DOHH2 (cell line): ENCODE data around the gene METTL25.
A peak's percentile ranks its signal among the peaks of the same experiment; 100 is the strongest.
"Not testable (repeated sequence)": the region's sequence is repeated elsewhere in the genome, so short reads cannot be mapped to it uniquely, and the experiment has no call there.

Experiments
- H3F3A ChIP-seq: fragments of 200-600 bp; sonication (generic), shearing (Covaris generic); 2 replicates; pipeline ENCODE4 v1.6.0; 2016; ENCODE audit warnings: antibody characterized with exemption, mild to moderate bottlenecking; ENCODE audit not compliant: control insufficient read depth, insufficient read depth
- H3K27ac ChIP-seq: fragments of 200-600 bp; sonication (generic); 2 replicates; pipeline ENCODE4 v1.5.1; 2014; ENCODE audit warnings: low read depth, mild to moderate bottlenecking, low read length, moderate library complexity
- H3K27me3 ChIP-seq: fragments of 200-600 bp; sonication (generic); 2 replicates; pipeline ENCODE4 v1.6.1; 2014; ENCODE audit warnings: mild to moderate bottlenecking, low read length, mixed read lengths; ENCODE audit not compliant: control insufficient read depth
- H3K36me3 ChIP-seq: fragments of 200-600 bp; sonication (generic); 2 replicates; pipeline ENCODE4 v1.6.1; 2014; ENCODE audit warnings: mild to moderate bottlenecking, low read length, moderate library complexity, mixed read lengths; ENCODE audit not compliant: control insufficient read depth
- H3K4me1 ChIP-seq: fragments of 200-600 bp; sonication (generic); 2 replicates; pipeline ENCODE4 v1.6.1; 2014; ENCODE audit warnings: mild to moderate bottlenecking, low read length, mixed read lengths; ENCODE audit not compliant: control insufficient read depth
- H3K4me2 ChIP-seq: fragments of 200-600 bp; sonication (generic); 2 replicates; pipeline ENCODE4 v1.6.0; 2014; ENCODE audit warnings: mild to moderate bottlenecking, low read length, moderate library complexity
- H3K4me3 ChIP-seq: fragments of 200-600 bp; sonication (generic); 2 replicates; pipeline ENCODE4 v1.5.1; 2014; ENCODE audit warnings: mild to moderate bottlenecking, low read length, mixed read lengths
- H3K79me2 ChIP-seq: fragments of 200-600 bp; sonication (generic); 2 replicates; pipeline ENCODE4 v1.6.1; 2014; ENCODE audit warnings: mild to moderate bottlenecking, low read length, mixed read lengths; ENCODE audit not compliant: control insufficient read depth
- H3K9me2 ChIP-seq: fragments of 200-600 bp; sonication (generic); replicated peaks from 2 replicates; pipeline ENCODE4 v1.6.1; 2014; ENCODE audit warnings: mild to moderate bottlenecking, low read length, mixed read lengths; ENCODE audit not compliant: control insufficient read depth
- H3K9me3 ChIP-seq: fragments of 200-600 bp; sonication (generic); 2 replicates; pipeline ENCODE4 v1.6.1; 2014; ENCODE audit warnings: antibody characterized with exemption, low read length, mixed read lengths; ENCODE audit not compliant: control insufficient read depth, insufficient read depth
- H4K20me1 ChIP-seq: fragments of 200-600 bp; sonication (generic); 2 replicates; pipeline ENCODE4 v1.6.0; 2014; ENCODE audit warnings: low read depth, mild to moderate bottlenecking, antibody characterized with exemption, low read length, moderate library complexity; ENCODE audit not compliant: control insufficient read depth, insufficient read depth
- CTCF ChIP-seq: fragments of 200-600 bp; sonication (generic); IDR thresholded peaks from one replicate; pipeline ENCODE4 v1.5.1; 2014; ENCODE audit warnings: antibody characterized with exemption, mild to moderate bottlenecking, low read depth, low read length; ENCODE audit not compliant: poor library complexity, severe bottlenecking
- EZH2phosphoT487 ChIP-seq: fragments of 200-600 bp; sonication (generic); IDR thresholded peaks from 2 replicates; pipeline ENCODE4 v1.6.1; 2017; ENCODE audit warnings: borderline replicate concordance, mild to moderate bottlenecking, antibody characterized with exemption, low read length, moderate library complexity, mixed read lengths

The METTL25 gene

GRCh38 chr12:82357845-82358199 lies 507 bp upstream of the METTL25 start:
- H3F3A ChIP-seq: no peaks in the 10 kb centered on the region; the same call in 1 of the 2 replicates
- H3K27me3 ChIP-seq: no peaks in the 10 kb centered on the region
- H3K9me2 ChIP-seq: no peaks in the 10 kb centered on the region
- H3K4me1 ChIP-seq: peaks cover 25% of the 10 kb centered on the region
- peak overlapping the region; percentile 96 for H3K4me3 ChIP-seq
- TF ChIP-seq CTCF: no peak
- TF ChIP-seq EZH2phosphoT487: no peak
- H3K36me3 ChIP-seq: peaks cover 50% of the 10 kb centered on the region
- H3K79me2 ChIP-seq: peaks cover 42% of the 10 kb centered on the region
- H4K20me1 ChIP-seq: no peaks in the 10 kb centered on the region
- peak overlapping the region; percentile 69 for H3K4me2 ChIP-seq
- H3K9me3 ChIP-seq: no peaks in the 10 kb centered on the region
- peak overlapping the region; percentile 17 for H3K27ac ChIP-seq

GRCh38 chr12:82359115-82359478 lies 768 bp downstream of the METTL25 start:
- H4K20me1 ChIP-seq: no peaks in the 10 kb centered on the region
- no peaks in the 10 kb centered on the region for H3K9me2 ChIP-seq
- peaks cover 25% of the 10 kb centered on the region for H3K4me1 ChIP-seq
- no peaks in the 10 kb centered on the region; the same call in 1 of the 2 replicates for H3F3A ChIP-seq
- peaks cover 37% of the 10 kb centered on the region for H3K36me3 ChIP-seq
- H3K4me3 ChIP-seq: peak overlapping the region; percentile 96
- no peak overlapping the region for H3K27ac ChIP-seq
- peaks cover 42% of the 10 kb centered on the region for H3K79me2 ChIP-seq
- no peaks in the 10 kb centered on the region for H3K27me3 ChIP-seq
- no peak for TF ChIP-seq CTCF
- no peak for TF ChIP-seq EZH2phosphoT487
- H3K9me3 ChIP-seq: no peaks in the 10 kb centered on the region
- peak overlapping the region; percentile 71 for H3K4me2 ChIP-seq

GRCh38 chr12:82360834-82361233 lies 2.5 kb downstream of the METTL25 start:
- not testable (repeated sequence) for H4K20me1 ChIP-seq, H3K9me3 ChIP-seq, H3K4me3 ChIP-seq, H3K27ac ChIP-seq, H3F3A ChIP-seq, H3K4me2 ChIP-seq, H3K9me2 ChIP-seq, H3K27me3 ChIP-seq
- Histone ChIP-seq H3K36me3 (peaks cover 20% of the 10 kb centered on the region), H3K79me2 (peaks cover 34% of the 10 kb centered on the region), H3K4me1 (peaks cover 25% of the 10 kb centered on the region)

- Histone ChIP-seq H3K79me2 (peaks cover 27% of the 10 kb centered on the region), H3K36me3 (peaks cover 14% of the 10 kb centered on the region), H3K9me3 (no peaks in the 10 kb centered on the region), H3K4me1 (peaks cover 19% of the 10 kb centered on the region), H3K9me2 (no peaks in the 10 kb centered on the region), H3K27ac (no peak overlapping the region), H3K27me3 (no peaks in the 10 kb centered on the region), H3K4me3 (no peak overlapping the region), H3F3A (no peaks in the 10 kb centered on the region; the same call in 1 of the 2 replicates), H4K20me1 (no peaks in the 10 kb centered on the region), H3K4me2 (no peak overlapping the region)
- TF ChIP-seq EZH2phosphoT487: no peak
- no peak for TF ChIP-seq CTCF
These were observed 3.2 kb downstream of the METTL25 start for GRCh38 chr12:82361461-82361915.
